HG02870 (cell line): ENCODE measurements around the gene ZNF354C.

Source experiments
- ATAC-seq: cut with Tn5 transposase; IDR thresholded peaks from one replicate; pipeline ENCODE4 v1.9.1; 2021; ENCODE audit warnings: mild to moderate bottlenecking, moderate library complexity; ENCODE audit not compliant: unreplicated experiment

The ZNF354C gene

GRCh38 chr5:179113143-179113530, 53.0 kb downstream of the ZNF354C start:
- ATAC-seq, result no peak

- ATAC-seq, result no peak
Measured at GRCh38 chr5:179113945-179114641, 53.9 kb downstream of the ZNF354C start.

- no peak for ATAC-seq
Measured at GRCh38 chr5:179114756-179115155, 54.6 kb downstream of the ZNF354C start.

- no peak for ATAC-seq
Measured at GRCh38 chr5:179115307-179115706, 55.1 kb downstream of the ZNF354C start.

GRCh38 chr5:179115845-179116524, 55.8 kb downstream of the ZNF354C start:
- ATAC-seq, result no peak

GRCh38 chr5:179118338-179118737, 58.2 kb downstream of the ZNF354C start:
- ATAC-seq, result no peak

GRCh38 chr5:179118756-179119414, 58.7 kb downstream of the ZNF354C start:
- ATAC-seq, result no peak

DNA sequence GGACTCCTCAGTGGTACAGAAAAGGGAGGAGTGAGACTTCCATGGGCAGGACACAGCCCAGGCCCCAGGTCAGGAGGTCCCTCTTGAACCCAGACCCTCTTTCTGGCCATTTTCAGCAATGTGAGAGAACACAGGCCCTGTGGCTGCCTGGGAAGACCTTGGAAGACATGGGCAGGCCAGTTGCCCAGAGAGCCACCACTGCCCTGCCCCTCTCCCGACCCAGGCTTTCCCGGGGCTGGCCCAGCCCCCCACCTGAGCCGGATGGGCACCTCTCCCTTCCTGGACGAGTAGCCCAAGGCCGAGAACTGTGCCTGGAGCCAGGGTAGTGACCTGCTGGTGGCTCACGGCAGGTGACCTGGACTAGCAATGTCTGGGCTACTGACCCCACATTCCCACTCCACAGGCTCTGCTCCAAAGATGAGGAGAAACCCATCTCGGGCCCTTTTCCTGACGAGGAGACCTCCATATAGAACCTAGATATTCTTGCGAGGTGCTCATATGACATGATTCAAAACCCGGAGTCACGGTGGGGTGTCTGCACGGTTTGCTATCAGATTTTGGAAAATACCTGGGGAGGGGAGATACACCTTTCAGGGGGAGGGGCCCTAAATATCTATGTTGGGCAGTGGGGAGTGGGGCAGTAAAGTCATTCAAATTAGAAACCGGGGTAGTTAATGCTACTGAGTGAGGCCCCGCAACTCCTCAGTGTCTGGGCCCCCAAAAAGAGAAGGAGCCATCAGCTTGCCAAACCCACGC, 59.4 kb downstream of the ZNF354C start:
- ATAC-seq, result no peak

GRCh38 chr5:179120421-179120861, 60.3 kb downstream of the ZNF354C start:
- no peak for ATAC-seq

DNA sequence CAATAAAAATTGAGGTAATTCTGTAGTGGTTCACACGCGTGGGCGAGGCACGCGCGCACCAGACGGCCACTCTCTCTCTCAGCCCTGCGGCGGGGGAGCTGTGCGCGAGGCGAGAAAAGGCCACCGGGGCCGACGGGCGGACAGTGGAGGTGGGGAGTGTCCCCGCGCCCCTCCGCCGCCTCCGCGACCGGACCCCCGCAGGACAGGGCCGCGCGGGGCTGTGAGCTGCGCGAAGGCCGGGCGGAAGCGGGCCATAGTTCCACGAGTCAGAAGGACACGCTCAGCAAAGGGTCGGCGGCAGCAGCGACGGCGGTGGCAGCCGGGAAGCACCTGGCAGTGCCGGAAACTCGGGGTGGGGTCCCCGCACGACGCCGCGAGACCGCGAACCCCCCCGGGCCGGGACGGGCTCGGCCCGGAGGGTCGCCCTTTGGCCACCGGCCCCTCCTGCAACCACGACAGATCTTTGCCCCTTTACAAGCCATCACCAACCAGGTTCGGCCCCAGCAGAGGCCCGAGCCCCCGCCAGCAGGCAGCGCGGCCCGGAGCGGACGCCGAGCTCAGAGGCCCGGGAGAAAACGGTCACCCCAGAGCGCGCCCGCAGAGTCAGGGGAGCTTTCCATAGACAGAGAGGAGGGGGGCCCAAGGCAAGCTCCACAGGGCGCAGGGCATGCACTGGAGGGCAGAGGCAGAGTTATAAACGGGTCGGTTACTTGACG, 60.9 kb downstream of the ZNF354C start:
- ATAC-seq, result no peak

DNA sequence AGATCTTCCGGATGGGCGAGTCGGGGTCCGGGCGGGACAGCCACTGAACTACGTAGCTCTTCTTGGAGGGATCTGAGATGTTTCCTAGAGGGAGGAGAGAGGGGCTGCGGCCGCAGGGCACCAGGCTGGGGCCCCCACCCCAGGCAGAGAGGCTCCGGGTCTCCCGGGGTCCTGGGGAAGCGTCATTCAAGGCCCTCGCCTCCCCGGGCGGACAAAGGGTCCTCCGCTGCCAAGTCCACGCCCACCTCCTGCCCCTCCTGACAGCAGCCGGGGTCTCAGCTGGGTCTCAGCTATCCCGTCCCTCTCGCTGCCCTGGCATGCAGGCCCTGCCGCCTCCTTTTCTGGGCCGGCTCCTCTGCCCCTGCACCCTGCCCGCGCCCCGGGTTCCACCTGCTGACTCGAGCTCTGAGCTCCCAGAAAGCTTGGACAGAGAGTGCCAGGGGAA, 61.5 kb downstream of the ZNF354C start:
- no peak for ATAC-seq

DNA sequence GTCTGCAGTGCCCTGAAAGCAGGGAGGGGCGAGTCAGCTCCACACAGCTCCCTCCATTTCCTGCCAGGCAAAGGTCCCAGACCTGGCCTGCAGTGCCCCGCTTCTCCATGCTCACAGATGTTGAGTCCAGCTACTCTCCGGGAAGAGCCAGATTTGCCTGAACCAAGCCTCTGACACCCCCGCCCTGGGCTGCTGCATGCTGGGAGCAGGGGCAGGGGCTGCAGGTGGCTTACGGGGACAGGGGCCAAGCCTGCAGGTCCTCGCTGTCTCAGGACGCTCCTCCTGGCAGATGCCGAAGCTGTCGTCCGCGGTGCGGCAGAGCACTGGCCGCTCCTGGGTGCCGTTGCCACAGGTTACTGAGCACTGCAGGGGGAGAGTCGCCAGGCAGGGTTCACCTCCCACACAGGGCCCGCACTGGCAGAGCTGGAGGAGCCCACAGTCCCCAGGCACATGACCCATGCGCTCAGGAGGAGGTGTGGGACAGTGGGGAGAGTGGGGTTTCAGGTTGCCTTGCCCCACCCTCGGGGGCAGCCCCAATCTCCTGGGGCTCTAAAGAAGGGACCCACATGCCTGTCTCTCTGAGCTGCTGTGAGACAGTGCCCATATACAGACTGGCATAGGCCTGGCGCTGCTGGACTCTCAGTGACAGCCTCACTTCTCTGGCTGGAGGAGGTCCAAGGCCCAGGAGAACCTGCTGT, 62.4 kb downstream of the ZNF354C start:
- no peak for ATAC-seq

GRCh38 chr5:179123109-179123426, 62.9 kb downstream of the ZNF354C start:
- ATAC-seq, result no peak

GRCh38 chr5:179123491-179124272, 63.5 kb downstream of the ZNF354C start:
- no peak for ATAC-seq

- no peak for ATAC-seq
Measured at GRCh38 chr5:179124273-179124852, 64.2 kb downstream of the ZNF354C start.

DNA sequence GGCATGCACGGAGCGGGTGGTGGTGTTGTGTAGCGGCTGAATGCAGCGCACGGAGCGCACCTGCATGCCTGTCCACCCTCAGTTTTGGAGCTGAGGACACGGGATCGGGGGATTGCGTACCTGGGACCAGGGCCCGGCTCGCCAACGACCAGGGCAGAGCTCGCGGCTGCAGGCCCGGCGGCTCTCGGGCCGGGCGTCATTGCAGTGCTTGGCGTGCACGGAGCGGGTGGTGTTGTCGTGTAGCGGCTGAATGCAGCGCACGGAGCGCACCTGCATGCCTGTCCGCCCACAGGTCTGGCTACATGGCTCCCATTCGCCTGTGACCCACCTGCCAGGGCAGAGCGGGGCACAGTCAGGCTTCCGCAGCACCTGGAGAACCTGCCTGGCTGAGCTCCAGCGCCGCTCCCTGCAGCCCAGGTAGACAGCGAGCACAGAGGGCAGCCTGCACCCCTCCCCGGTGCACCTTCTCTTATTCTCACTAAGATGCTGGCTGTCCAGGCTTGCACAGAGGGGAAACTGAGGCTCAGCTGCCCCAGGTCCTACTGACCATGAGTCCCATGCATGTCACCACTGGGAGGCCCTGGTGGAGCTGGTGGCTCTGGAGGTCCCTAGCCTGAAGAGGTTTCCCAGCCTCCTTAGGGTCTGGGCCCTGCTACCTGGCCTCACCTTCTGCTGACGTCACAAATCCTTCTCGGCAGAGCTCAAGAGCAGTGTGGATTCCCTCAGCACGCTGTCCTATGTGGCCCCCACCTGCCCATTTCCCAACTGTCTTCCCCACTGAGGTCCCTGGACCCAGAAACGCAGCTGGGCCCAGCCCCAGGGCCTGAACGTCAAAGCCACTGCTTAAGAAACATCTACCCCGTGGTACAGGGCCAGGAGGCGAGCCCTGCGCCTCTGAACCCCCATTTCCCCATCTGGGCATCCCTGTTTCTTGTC, 64.9 kb downstream of the ZNF354C start:
- ATAC-seq, result no peak

GRCh38 chr5:179125789-179126505, 65.8 kb downstream of the ZNF354C start:
- ATAC-seq, result no peak
